Stimulated activated effector memory CD8-positive, alpha-beta T cell treated with anti-CD3 and anti-CD28 coated beads, Interleukin-12 subunit alpha, Interleukin-12 subunit beta, amount 100 ng/mL, for 72 hours (primary cell): Measurements from ENCODE around the gene PACSIN2.

ENCODE experiments used
- ATAC-seq: fragments of 150-1000 bp; cut with Tn5 transposase; 2 replicates; pipeline ENCODE4 v1.10.0; 2021
- DNase-seq, 2 donors: peaks; one replicate each; pipeline ENCODE4 v3.0.0; 2021 to 2022; ENCODE audit warnings: low spot score in 2 of 2
- H3K27ac Mint-ChIP-seq: one replicate; pipeline ENCODE4 v1.8.0; 2022; ENCODE audit warnings: mild to moderate bottlenecking, mixed read lengths
- H3K36me3 Mint-ChIP-seq: one replicate; pipeline ENCODE4 v1.8.0; 2022; ENCODE audit warnings: mild to moderate bottlenecking, mixed read lengths
- H3K4me1 Mint-ChIP-seq: one replicate; pipeline ENCODE4 v1.8.0; 2022; ENCODE audit warnings: mixed read lengths
- H3K4me3 Mint-ChIP-seq: one replicate; pipeline ENCODE4 v1.8.0; 2022; ENCODE audit warnings: mild to moderate bottlenecking, mixed read lengths
- H3K9me3 Mint-ChIP-seq: one replicate; pipeline ENCODE4 v1.8.0; 2022; ENCODE audit warnings: mixed read lengths

The PACSIN2 gene

DNA sequence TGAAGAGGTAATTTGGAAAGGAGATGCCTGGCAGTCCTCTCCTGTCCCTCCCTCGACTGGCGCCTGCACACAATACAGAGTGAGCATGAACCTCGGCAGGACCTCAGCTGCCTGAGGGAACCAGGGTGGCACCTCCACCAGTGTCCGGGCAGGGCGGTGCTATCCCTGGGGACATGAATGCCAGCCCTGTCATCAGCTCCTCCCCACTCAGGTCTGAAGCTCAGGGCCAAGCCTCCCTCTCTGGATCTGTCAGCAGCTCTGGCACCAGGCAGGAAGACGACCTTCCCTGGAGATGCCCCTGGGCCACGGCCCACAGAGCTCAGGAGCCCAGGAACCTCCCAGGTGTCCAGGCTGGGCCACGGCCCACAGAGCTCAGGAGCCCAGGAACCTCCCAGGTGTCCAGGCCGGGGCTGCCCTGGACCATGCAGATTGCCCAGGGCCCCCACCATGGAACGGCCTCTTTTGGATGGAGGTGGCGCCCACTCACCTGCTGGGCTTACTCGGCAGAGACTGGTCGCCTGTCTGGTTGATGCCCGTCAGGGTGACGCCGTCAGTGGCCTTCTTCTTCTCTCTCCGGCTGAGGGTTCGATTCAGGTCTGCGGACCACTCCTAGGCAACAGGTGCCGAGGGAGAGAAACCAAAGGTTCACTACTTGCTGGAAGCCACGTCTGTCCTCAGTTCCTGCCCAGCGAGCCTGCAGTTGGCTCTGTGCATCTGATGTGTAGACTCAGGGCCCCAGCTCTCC lies 136.2 kb downstream of the PACSIN2 start:
- ATAC-seq = no peak
- H3K4me1 Mint-ChIP-seq = no peaks in the 10 kb centered on the region
- H3K4me3 Mint-ChIP-seq = no peak overlapping the region
- peak overlapping the region; percentile 37 for H3K27ac Mint-ChIP-seq
- peaks cover 49% of the 10 kb centered on the region for H3K36me3 Mint-ChIP-seq
- no peaks in the 10 kb centered on the region for H3K9me3 Mint-ChIP-seq
- DNase-seq = no peak

- DNase-seq (no peak), ATAC-seq (no peak)
- H3K27ac Mint-ChIP-seq = peak overlapping the region; percentile 17
- no peaks in the 10 kb centered on the region for H3K9me3 Mint-ChIP-seq
- H3K4me3 Mint-ChIP-seq = no peak overlapping the region
- H3K4me1 Mint-ChIP-seq = no peaks in the 10 kb centered on the region
- H3K36me3 Mint-ChIP-seq = peaks cover 45% of the 10 kb centered on the region
These were observed 137.2 kb downstream of the PACSIN2 start for GRCh38 chr22:42877597-42878340.

DNA sequence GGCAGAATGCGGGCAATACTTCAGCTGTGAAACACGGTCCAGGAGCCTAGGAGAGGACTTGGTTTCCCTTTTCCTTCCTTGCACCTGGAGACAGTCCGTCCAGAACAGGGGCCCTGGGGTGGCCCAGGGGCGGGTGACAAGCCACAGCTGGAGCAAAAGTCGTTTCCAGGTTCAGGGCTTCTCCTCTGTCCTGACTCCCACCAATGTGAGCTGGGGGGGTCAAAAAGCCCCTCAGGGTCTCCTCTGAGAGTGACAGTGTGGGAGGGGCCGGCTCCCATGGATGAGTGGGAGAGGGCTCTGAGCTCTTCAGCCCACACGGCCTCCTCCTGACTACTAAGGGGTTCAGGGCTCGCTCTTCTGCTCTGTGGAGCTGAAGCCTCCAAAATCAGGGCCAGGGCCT lies 137.8 kb downstream of the PACSIN2 start:
- peak overlapping the region; percentile 17 for H3K27ac Mint-ChIP-seq
- ATAC-seq = no peak
- peaks cover 41% of the 10 kb centered on the region for H3K36me3 Mint-ChIP-seq
- no peaks in the 10 kb centered on the region for H3K9me3 Mint-ChIP-seq
- no peaks in the 10 kb centered on the region for H3K4me1 Mint-ChIP-seq
- no peak overlapping the region for H3K4me3 Mint-ChIP-seq
- DNase-seq = no peak

DNA sequence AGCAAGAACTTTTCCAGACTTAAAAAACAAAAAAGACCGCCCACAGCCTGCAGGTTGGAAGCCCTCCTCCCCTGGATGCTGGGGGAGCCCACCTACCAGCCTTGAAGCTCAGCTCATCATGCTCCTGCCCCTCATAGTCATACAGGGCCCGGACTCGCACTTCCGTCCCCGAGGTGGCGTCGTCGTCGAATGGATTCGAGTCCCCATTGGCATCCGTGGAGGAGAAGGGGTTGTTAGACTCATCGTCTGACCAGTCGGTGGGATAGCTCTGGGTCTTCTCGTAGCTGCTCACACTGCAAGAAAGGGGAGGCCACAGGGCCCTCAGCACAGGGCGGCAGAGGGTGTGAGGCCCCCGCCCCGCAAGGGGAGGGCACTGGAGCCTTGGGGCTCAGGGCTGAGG lies 138.9 kb downstream of the PACSIN2 start:
- Mint-ChIP-seq H3K4me3 (no peak overlapping the region), H3K27ac (no peak overlapping the region), H3K9me3 (no peaks in the 10 kb centered on the region), H3K36me3 (peaks cover 39% of the 10 kb centered on the region), H3K4me1 (no peaks in the 10 kb centered on the region)
- no peak for ATAC-seq
- no peak for DNase-seq

- H3K27ac Mint-ChIP-seq = no peak overlapping the region
- no peaks in the 10 kb centered on the region for H3K9me3 Mint-ChIP-seq
- DNase-seq (no peak), ATAC-seq (no peak)
- H3K4me3 Mint-ChIP-seq = no peak overlapping the region
- H3K4me1 Mint-ChIP-seq = no peaks in the 10 kb centered on the region
- H3K36me3 Mint-ChIP-seq = peaks cover 40% of the 10 kb centered on the region
These were observed 140.9 kb downstream of the PACSIN2 start for GRCh38 chr22:42874010-42874409.

DNA sequence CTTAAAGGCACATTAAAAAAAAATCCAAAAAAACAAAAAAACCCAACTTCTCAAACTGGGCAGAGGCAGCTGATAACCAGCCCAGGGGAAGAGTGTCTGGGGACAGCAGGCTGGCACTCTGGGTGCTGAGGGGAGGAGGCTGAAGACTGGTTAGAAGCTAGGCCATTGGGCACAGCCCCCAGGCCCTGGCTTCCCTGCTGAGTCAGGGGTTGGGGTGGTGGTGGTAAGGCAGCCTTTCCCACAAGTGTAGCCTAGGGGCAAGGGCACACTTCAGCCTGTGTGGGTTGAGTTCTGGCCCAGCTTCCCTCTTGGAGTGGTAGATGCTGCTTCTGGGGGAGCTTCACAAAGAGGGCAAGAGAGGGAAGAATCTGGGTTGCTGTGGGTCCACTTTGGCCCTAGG lies 141.6 kb downstream of the PACSIN2 start:
- peak overlapping the region; percentile 18 for H3K27ac Mint-ChIP-seq
- peaks cover 41% of the 10 kb centered on the region for H3K36me3 Mint-ChIP-seq
- no peak for ATAC-seq
- no peaks in the 10 kb centered on the region for H3K4me1 Mint-ChIP-seq
- no peaks in the 10 kb centered on the region for H3K9me3 Mint-ChIP-seq
- no peak overlapping the region for H3K4me3 Mint-ChIP-seq
- no peak for DNase-seq

DNA sequence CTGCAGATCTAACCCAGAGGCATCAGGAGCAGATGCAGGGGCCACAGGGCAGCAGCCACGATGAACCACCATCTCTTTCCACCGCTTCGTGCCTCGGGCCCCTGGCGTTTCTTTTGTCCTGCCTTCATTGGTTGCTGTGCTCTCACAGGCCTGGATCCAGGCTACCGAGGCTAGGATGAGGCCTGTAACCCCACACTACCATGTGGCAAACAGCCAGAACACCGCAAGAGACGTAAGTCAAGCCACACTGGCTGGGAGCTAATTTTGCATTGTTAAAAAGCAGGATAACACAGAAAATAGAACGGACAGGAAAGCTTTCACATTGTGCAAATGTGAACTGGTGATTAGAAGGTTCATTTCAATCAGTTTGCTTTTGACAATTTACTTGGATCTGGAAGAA lies 142.1 kb downstream of the PACSIN2 start:
- Mint-ChIP-seq H3K4me3 (no peak overlapping the region), H3K27ac (peak overlapping the region; percentile 18), H3K36me3 (peaks cover 41% of the 10 kb centered on the region), H3K4me1 (peaks cover 2% of the 10 kb centered on the region), H3K9me3 (no peaks in the 10 kb centered on the region)
- ATAC-seq = no peak
- no peak for DNase-seq

GRCh38 chr22:42871146-42872050 lies 143.6 kb downstream of the PACSIN2 start:
- ATAC-seq = no peak
- H3K27ac Mint-ChIP-seq = no peak overlapping the region
- no peak for DNase-seq
- H3K36me3 Mint-ChIP-seq = peaks cover 37% of the 10 kb centered on the region
- no peak overlapping the region for H3K4me3 Mint-ChIP-seq
- H3K4me1 Mint-ChIP-seq = peaks cover 7% of the 10 kb centered on the region
- H3K9me3 Mint-ChIP-seq = no peaks in the 10 kb centered on the region

- Mint-ChIP-seq H3K4me3 (no peak overlapping the region), H3K9me3 (no peaks in the 10 kb centered on the region), H3K27ac (no peak overlapping the region), H3K4me1 (peaks cover 7% of the 10 kb centered on the region), H3K36me3 (peaks cover 30% of the 10 kb centered on the region)
- ATAC-seq = no peak
- DNase-seq = no peak
These were observed 145.0 kb downstream of the PACSIN2 start for GRCh38 chr22:42869888-42870480.

GRCh38 chr22:42869463-42869862 lies 145.5 kb downstream of the PACSIN2 start:
- H3K4me3 Mint-ChIP-seq = no peak overlapping the region
- no peak overlapping the region for H3K27ac Mint-ChIP-seq
- DNase-seq (no peak), ATAC-seq (no peak)
- H3K36me3 Mint-ChIP-seq = peaks cover 30% of the 10 kb centered on the region
- H3K9me3 Mint-ChIP-seq = no peaks in the 10 kb centered on the region
- peaks cover 7% of the 10 kb centered on the region for H3K4me1 Mint-ChIP-seq

DNA sequence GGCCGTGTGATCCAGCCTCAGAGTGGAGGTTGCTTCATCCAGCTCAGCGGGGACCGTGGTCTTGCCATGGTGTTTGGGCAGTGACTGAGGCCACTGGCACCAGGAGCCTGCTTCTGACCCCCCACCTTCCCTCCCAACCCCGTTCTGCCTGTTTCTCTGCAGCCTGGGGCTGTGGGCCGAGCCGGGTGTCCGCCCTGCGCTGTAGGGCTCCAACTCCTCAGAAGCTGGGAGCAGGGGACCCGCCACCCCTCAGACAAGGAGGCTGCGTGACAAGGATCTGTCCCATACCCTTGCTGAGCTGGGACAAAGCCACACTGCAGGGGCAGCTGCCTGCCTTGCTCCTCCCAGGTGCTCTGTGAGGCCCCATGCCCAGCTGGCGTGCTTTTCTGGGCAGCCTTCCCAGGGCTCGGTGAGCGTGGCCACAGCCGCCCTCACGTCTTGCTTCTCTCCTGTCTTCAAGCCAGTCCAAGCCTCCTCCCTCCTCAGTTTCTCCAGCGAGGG lies 146.1 kb downstream of the PACSIN2 start:
- Mint-ChIP-seq H3K9me3 (no peaks in the 10 kb centered on the region), H3K36me3 (peaks cover 26% of the 10 kb centered on the region), H3K4me1 (peaks cover 8% of the 10 kb centered on the region), H3K4me3 (no peak overlapping the region), H3K27ac (no peak overlapping the region)
- no peak for DNase-seq
- no peak for ATAC-seq

- no peak for ATAC-seq
- Mint-ChIP-seq H3K9me3 (peaks cover 3% of the 10 kb centered on the region), H3K27ac (peak overlapping the region; percentile 45), H3K4me3 (no peak overlapping the region), H3K4me1 (peaks cover 21% of the 10 kb centered on the region), H3K36me3 (peaks cover 37% of the 10 kb centered on the region)
- DNase-seq = no peak
These were observed 148.8 kb downstream of the PACSIN2 start for GRCh38 chr22:42866100-42866499.

- Mint-ChIP-seq H3K27ac (no peak overlapping the region), H3K4me1 (peaks cover 21% of the 10 kb centered on the region), H3K36me3 (peaks cover 41% of the 10 kb centered on the region), H3K9me3 (peaks cover 3% of the 10 kb centered on the region), H3K4me3 (no peak overlapping the region)
- ATAC-seq (no peak), DNase-seq (no peak)
These were observed 149.4 kb downstream of the PACSIN2 start for GRCh38 chr22:42865536-42865935.

- Mint-ChIP-seq H3K4me3 (no peak overlapping the region), H3K36me3 (peaks cover 33% of the 10 kb centered on the region), H3K9me3 (peaks cover 3% of the 10 kb centered on the region), H3K27ac (peak overlapping the region; percentile 71), H3K4me1 (peaks cover 21% of the 10 kb centered on the region)
- ATAC-seq = peak; percentile 83
- DNase-seq = peak; percentile 16 to 66
These were observed 151.5 kb downstream of the PACSIN2 start for GRCh38 chr22:42863349-42863961.
